HG03025 (cell line): ENCODE measurements around the gene SMIM9.
"Not testable (repeated sequence)": the region's sequence is repeated elsewhere in the genome, so short reads cannot be mapped to it uniquely, and the experiment has no call there.

Experiments
- ATAC-seq: cut with Tn5 transposase; IDR thresholded peaks from one replicate; pipeline ENCODE4 v1.9.1; 2021; ENCODE audit warnings: mild to moderate bottlenecking, moderate library complexity; ENCODE audit not compliant: unreplicated experiment, low FRiP score

Gene SMIM9

DNA sequence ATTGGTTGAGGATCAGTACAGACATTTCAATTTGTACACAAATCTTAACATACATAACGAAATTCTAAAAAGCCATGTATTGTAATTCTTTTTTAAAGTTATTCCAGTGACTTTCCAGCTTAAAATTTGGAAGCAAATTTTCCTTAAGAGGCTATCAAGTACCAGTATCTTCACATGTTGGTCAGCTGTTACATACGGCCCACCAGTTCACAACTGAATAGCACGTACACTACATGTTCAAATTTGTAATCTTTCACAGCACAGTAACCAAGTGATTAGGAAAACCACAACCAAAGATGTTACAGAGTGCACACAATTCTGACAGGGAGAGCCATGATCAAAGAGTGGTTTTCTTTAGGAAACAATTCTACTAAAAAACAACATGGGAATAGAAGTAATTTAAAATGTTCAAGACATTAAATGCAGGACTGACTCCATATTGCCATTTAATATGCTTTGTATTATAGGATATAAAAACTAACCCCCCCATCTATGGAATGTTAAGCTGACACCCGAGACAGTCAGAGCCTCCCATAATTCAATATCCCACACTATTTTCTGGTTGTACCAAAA is 18.1 kb downstream of the SMIM9 start:
- not testable (repeated sequence) for ATAC-seq

GRCh38 chrX:154815274-154815818 is 19.1 kb downstream of the SMIM9 start:
- no peak for ATAC-seq

GRCh38 chrX:154813801-154814200 is 20.7 kb downstream of the SMIM9 start:
- ATAC-seq: no peak

DNA sequence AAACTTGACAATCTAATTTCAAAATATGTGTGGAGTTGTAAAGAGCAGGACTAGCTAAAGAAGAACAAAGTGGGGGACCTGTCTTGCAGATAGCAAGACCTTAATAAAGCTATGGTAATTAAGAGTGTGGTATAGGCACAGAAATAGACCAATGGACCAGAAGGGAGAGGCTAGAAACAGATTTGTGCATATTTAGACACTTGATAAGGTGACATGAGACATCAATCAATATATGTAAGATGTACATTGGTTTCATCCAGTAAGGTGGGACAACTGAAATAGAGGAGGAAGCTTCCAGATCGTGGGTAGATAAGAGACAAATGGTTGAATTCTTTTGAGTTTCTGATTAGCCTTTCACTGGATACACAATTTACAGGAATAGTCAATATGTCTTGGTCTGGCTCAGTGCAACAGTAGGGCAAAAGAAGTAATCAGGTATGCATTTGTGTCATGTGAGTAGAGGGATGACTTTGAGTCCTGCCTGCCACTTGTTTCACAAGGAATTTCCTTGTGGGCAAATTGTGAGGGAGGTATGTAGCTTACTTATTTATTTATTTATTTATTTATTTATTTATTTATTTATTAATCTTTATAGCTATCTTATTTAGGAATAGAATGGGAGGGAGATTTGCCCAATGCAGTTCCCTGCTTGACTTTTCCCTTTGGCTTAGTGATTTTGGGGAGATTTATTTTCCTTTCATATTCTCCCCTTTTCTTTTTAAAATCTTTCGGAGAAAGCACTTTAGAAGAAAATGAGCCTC is 21.9 kb downstream of the SMIM9 start:
- no peak for ATAC-seq

GRCh38 chrX:154809939-154810665 is 24.4 kb downstream of the SMIM9 start:
- ATAC-seq: no peak

GRCh38 chrX:154806837-154807501 is 27.5 kb downstream of the SMIM9 start:
- ATAC-seq: no peak

DNA sequence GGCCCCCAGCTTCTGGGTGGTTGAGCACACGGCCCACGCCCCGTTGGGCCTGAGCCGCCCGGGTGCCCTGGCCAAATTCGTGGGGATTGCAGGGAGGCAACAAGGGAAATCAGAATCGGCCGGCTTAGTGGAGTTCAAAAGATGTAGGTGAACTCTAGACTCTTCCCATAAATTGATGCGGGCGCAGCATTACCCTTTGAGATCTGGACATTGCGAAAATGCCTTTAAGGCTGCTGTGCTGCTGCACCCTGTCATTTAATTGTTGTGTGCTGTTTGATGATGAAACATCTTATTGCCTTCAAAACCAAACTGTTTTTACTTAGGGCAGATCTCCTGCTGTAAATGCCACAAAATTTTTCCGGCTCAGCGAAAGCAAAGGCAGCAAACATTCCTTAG is 28.8 kb downstream of the SMIM9 start:
- ATAC-seq: no peak

DNA sequence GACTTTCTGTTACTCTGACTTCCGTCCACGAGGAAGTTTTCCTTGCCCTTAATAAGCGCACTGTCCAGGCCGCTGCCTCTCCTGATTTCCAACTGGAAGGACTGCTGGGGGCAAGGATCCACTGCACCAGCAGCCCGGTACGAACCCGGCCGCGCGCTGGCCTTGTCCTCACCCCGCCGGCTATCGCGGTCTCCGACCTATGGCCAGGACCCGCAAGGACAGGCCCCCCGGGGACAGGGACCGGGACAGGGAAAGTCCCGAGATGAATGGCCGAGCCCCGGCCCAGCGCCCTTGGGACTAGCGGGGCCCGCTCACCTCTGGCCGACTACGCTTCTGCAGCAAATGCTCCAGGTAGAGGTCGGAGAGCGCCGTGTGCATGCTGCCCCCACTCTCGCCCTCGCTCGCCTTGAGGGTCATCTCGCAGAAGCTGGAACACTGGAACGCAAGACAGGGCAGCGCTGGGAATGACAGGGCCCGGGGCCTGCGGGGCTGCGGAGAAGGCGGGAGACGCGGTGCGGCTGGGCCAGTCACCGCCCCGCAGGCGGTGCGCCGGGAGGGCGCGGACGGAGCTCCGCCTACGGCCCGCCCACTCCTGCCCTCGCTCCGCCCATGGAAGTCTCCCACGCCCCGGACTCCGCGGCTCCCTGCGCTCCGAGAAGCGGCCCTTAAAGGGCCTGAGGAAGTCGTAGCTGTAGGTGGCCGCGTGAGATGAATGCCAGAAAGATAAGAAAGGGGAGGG is 29.3 kb downstream of the SMIM9 start, which contains the start of gene MPP1:
TSS of gene MPP1 (minus strand) at position 529 of the 739 bp plus-strand sequence. CDS start at position 417, 112 bp downstream.
- peak; percentile 74 for ATAC-seq

DNA sequence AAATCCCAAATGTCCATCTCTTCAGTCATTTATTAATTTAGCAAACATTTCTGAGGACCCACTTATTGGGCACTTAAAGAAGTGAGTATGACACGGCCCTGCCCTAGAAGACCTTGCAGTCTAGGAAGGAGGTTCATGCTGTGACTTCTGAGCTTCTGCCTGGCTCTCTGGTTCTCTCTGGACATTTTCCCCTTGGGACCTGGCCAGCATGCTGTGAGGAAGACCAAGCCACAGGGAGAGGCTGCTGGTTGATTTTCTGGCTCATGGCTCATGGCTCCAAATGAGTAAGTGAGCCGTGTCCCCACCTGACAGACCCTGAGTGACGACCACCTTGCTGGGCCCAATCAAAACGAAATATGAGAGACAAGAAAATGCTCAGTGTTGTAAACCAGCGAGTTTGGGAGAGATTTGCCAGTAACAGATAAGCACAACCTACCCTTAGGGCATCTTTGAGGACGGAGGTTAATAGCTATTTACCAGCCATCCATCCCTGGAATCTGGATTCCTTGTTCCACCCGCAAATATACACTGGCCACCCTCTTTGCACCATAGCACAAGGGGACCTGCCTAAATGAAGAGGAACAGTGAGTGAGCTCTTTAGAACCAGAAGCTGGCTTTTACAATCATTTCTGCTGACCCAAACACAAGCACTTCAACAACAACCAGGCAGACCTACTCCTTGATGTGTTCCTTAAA is 30.1 kb downstream of the SMIM9 start:
- ATAC-seq: no peak

DNA sequence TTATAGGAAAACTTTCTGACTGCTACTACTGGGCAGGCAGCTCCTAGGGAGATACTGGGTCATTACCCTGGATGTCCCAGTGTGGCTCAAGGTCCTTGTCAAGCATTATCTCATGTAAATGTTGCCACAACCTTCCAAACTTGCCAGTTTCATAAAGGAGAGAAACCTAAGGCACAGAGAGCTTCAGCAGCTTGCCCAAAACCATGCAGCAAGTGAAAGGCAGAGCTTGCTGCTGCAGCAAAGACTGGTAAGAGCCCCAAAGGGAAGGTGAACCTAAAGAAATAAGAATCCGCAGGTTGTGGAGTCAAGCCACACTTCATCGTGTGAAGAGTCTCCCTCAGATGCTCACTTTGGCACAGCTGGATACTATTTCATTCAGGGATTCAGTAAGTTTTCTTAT is 31.5 kb downstream of the SMIM9 start:
- no peak for ATAC-seq

- no peak for ATAC-seq
These were observed 33.8 kb downstream of the SMIM9 start for GRCh38 chrX:154800478-154801210.

- no peak for ATAC-seq
These were observed 34.7 kb downstream of the SMIM9 start for GRCh38 chrX:154799556-154800348.

DNA sequence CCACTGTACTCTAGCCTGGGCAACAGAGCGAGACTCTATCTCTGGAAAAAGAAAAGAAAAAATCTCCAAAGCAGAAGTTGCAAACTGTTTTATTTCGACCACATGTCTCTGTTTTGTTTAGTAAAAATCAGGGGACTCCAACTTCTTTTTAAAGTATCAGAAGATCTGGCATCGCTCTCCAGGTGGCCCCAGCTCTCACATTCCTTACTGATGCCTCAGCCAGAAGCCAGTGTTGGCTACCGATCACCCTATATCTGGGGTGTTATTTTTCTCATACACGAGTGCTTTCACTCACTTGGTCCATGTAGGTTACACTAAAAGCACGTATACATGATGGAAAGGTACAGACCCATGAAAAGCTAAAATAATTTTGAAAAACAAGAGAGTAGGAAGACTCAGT is 37.5 kb downstream of the SMIM9 start:
- ATAC-seq: no peak

DNA sequence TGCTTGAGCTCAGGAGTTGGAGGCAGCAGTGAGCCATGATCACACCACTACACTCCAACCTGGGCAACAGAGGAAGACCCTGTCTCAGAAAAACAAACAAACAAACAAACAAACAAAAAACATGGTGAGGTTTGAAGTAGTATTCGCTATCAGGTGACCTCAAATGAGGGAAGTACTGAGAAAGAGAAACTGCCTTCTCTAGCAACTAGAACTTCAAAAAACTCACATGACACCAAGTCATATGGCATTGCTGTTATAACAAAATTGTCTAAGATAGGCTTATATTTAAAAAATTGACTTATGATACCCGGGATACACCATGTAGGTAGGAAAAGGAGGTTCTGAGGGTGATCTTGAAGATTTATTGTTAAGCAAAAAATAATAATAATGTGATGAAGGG is 39.4 kb downstream of the SMIM9 start:
- ATAC-seq: no peak

GRCh38 chrX:154793084-154793795 is 41.2 kb downstream of the SMIM9 start:
- no peak for ATAC-seq

- no peak for ATAC-seq
These were observed 42.5 kb downstream of the SMIM9 start for GRCh38 chrX:154791939-154792338.

DNA sequence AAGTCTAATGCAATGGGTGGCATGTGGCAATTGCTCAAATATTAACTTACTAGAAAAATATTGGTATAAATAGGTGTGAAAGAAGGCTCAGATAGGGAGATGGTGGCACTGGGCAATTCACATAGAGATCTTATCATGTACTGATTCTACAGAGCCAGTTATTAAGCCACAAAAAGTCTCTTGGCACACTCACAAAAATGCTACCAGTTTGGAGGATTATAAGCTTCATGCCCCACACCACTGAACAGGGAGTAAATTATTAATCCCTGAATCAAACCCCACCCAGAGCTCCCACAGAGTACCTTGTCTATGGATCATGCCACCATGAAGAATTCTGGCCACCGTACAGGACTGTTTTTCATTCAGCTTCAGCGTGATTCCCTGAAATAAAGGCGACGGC is 43.0 kb downstream of the SMIM9 start:
- no peak for ATAC-seq
